ENCODE measurements around the gene CD72. TPM values are rescaled to one million over a fixed set of nuclear protein-coding genes. Genes with fewer than 3 reads are reported as not detected.
A peak's percentile ranks its signal among the peaks of the same experiment; 100 is the strongest.

CD72 gene
- total RNA-seq, 2 experiments from 2014 or later: 67.6 to 91.4 TPM

GRCh38 chr9:35628389-35628991 lies 10.3 kb upstream of the CD72 start:
- TF ChIP-seq EZH2phosphoT487 (IDR thresholded peaks at IDR 0.05; ENCODE audit: borderline replicate concordance, low read depth, low read length): no peak
- no peak for TF ChIP-seq CTCF (conservative IDR thresholded peaks at IDR 0.05; ENCODE audit: low read length)
- BruUV-seq (replicated peaks): no TSS peak

GRCh38 chr9:35627575-35627974 lies 9.4 kb upstream of the CD72 start:
- H3K4me2 ChIP-seq (ENCODE audit: low read length): peak overlapping the region; percentile 10; the same call in 1 of the 2 replicates
- intact Hi-C loops (cut with micrococcal nuclease; ENCODE audit: unreplicated experiment): no loop called here

More at GRCh38 chr9:35628389-35628991, 10.3 kb upstream of the CD72 start:
- Histone ChIP-seq H3K4me2 (ENCODE audit: low read length) (no peak overlapping the region), H3K9me2 (ENCODE audit: insufficient read depth, low read length) (no peaks in the 10 kb centered on the region), H3K36me3 (ENCODE audit: insufficient read depth, low read length) (no peaks in the 10 kb centered on the region), H3K27ac (ENCODE audit: low read depth, low read length, poor library complexity, severe bottlenecking) (no peak overlapping the region), H3K9me3 (ENCODE audit: low read length) (no peaks in the 10 kb centered on the region), H4K20me1 (ENCODE audit: insufficient read depth, low read length) (no peaks in the 10 kb centered on the region), H2AFZ (ENCODE audit: low read length) (no peak overlapping the region), H3K4me1 (ENCODE audit: insufficient read depth, low read length, poor library complexity, severe bottlenecking) (peaks cover 23% of the 10 kb centered on the region), H3K79me2 (ENCODE audit: insufficient read depth, low read depth, low read length) (no peaks in the 10 kb centered on the region), H3K4me3 (ENCODE audit: low read depth, low read length, poor library complexity, severe bottlenecking) (no peak overlapping the region)
- intact Hi-C loops (cut with micrococcal nuclease; ENCODE audit: unreplicated experiment): no loop called here
- ChIA-PET POLR2A (interaction anchor here (1.2 to 4.3 kb wide), 6 partner anchors 9 to 29 kb away, joined by 5 to 37 read pairs (median 8); partner anchors contain the start of genes CCDC107, CD72, RMRP and SIT1), CTCF (ENCODE audit: unreplicated experiment) (interaction anchor here (0.5 to 1.0 kb wide), 2 partner anchors 9 to 19 kb away, joined by 6 read pairs; no protein-coding TSS in a partner anchor)
- no peak for DNase-seq (ENCODE audit: low spot score)

More at GRCh38 chr9:35627575-35627974, 9.4 kb upstream of the CD72 start:
- Histone ChIP-seq H3K36me3 (ENCODE audit: insufficient read depth, low read length) (no peaks in the 10 kb centered on the region), H3K79me2 (ENCODE audit: insufficient read depth, low read depth, low read length) (no peaks in the 10 kb centered on the region), H4K20me1 (ENCODE audit: insufficient read depth, low read length) (no peaks in the 10 kb centered on the region), H2AFZ (ENCODE audit: low read length) (peak overlapping the region; percentile 55; the same call in 1 of the 2 replicates), H3K4me3 (ENCODE audit: low read depth, low read length, poor library complexity, severe bottlenecking) (no peak overlapping the region), H3K9me2 (ENCODE audit: insufficient read depth, low read length) (no peaks in the 10 kb centered on the region), H3K27ac (ENCODE audit: low read depth, low read length, poor library complexity, severe bottlenecking) (no peak overlapping the region), H3K4me1 (ENCODE audit: insufficient read depth, low read length, poor library complexity, severe bottlenecking) (peaks cover 20% of the 10 kb centered on the region), H3K9me3 (ENCODE audit: low read length) (no peaks in the 10 kb centered on the region)
- TF ChIP-seq EZH2phosphoT487 (IDR thresholded peaks at IDR 0.05; ENCODE audit: borderline replicate concordance, low read depth, low read length) (no peak), CTCF (conservative IDR thresholded peaks at IDR 0.05; ENCODE audit: low read length) (no peak)
- POLR2A ChIA-PET: interaction anchor here (0.9 to 4.3 kb wide), 5 partner anchors 8 to 18 kb away, joined by 4 to 37 read pairs (median 6); partner anchors contain the start of gene CD72
- CTCF ChIA-PET (ENCODE audit: unreplicated experiment): no interaction called here
- no peak for DNase-seq (ENCODE audit: low spot score)
- no TSS peak for BruUV-seq (replicated peaks)
